ENCODE data around the gene P2RX1.

Gene P2RX1

DNA sequence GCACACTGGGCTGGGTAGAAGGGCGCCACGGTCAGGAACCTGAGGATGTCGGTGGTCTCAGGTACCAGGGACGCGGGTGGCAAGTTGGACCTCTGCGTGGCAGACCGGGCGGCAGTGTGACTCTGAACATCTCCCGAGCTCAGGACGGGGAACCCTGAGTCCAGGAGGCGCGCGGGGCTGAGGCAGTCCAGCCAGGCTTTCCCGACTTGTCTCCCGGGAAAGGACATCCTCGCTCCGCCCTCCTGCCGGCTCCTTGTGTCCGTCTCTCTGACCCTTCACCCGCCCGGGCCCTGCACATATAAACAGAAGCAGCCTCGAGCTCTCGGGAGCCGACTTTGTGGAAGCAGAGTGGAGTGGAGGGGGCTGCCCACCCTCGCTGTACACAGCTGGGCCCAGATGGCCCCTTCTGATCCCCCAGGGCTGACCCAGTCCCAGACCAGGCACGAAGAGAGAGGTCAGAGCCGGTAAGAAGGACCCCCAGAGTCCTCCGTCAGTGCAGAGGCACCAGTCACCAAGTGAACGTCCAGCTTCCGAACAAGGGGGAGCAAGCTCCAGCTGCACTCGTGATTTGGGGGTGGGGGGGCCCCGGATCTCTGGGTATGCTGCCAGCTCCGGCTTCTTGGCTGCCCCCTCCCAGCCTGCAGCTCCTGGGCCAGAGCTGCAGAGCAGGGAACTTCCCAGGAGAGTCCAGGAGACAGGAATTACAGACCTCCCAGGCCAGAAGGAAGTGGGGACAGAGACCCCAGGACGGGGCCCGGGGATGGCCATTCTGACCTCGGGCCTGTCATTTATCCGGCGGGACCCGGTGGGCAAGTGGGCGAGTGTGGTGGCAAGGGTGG, 8.5 kb upstream of the P2RX1 start:
- no peak for DNase-seq (ENCODE audit: low spot score)

DNA sequence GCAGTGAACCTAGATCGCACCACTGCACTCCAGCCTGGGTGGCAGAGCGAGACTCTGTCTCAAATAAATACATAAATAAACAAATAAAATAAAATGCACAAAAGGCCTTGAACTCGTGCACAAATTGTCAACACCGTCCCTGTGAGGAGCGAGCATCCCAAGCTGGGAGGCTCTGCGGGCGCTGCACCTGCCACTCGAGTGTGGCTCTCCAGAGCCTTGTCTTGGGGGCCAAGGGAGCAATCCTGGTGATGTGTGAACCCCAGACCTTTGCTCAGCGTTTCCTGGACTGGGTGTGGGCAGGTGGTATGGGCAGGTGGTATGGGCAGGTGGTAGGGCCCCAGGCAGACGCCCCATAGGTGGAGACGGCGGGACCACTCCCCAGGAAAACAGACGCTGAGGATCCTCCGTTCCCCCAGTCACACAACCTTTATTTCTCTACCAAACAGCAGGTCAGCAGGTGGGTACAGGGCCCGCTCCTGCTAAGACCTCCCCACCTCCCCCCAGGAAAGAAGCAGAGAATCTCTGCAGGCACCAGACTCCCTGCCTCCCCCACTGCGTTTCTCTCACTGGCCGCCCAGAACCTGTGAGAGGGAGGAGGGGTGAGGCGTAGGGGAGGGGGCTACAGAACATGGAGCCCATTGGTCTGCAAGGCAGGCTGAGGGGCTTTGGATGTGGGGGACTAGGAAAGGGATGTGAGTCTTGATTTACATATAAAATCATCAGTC, 7.4 kb upstream of the P2RX1 start:
- no peak for DNase-seq (ENCODE audit: low spot score)

DNA sequence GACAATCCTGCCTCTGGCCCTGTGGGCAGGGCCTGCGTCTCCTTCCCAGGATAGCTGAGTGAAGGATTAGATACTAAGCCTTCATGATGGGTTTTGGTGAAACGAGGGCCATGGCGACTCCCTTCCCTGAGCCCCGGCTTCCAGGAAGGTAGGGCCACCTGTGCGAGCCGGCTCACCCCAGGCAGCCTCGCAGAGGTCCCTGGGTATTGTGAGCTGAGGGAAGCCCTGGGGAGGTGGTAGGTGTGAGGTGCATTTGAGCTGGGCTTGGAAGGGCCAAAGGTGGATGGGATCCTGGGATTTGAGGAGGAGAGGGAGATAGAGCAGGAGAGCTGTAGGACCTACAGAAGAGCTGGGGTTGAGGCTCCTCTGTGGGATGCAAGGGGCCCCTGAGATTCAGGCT, 6.5 kb upstream of the P2RX1 start:
- no peak for DNase-seq (ENCODE audit: low spot score)

DNA sequence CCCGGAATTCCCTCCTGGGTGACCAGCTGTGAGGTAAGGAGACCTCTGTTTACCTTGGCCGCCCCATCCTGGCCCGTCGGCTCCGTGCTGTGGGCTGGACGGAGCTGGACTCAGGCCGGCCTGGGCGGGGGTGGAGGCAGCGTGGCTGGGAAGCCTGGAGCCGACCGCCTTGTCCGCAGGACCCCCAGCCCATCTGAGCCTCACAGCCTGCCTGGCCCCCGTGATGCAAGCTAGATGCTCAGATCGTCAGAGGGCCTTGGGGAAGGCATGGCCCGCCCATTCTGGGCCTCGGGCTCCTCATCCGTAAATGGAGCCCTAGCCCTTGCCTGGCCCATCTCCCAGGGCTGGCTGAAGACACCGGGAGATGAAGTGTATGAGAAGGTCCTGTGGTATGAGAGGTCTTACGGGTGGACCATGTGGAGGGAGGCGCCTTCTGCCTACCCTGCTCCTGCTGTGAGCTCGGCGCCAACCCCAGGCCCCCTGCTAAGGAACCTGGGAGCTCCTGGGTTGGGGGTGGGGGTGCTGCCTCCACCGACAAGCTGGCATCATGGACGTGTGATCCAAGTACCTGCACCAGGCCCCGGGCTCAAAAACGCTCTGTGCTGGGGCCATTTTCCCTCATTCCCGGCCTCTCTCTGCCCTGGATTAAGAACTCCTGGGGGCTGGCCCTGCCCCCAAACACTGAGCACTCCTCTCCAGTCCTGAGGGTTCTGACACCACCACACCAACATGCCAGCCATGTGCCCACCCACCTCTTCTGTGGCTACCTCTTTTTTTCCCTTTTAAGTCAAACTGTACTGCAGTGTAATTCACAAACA, 5.4 kb upstream of the P2RX1 start:
- no peak for DNase-seq (ENCODE audit: low spot score)

DNA sequence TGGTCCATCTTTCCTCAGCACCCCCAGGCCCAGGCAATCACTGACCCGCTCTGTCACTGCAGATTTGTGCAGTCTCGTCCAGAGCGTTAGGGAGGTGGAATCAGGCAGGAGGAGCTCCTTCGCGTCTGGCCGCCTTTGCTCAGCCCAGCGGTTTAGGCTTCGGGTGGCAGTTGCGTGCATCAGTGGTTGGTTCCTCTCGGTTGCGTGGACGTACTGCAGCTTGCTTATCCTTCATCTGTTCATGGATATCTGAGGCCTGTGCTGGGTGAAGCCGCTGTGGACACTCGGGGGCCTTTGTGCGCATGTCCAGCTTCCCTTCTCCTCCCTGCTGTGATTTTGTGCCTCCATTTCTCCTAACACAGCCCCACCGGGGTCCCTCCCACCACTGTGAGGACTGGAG, 4.7 kb upstream of the P2RX1 start:
- no peak for DNase-seq (ENCODE audit: low spot score)

DNA sequence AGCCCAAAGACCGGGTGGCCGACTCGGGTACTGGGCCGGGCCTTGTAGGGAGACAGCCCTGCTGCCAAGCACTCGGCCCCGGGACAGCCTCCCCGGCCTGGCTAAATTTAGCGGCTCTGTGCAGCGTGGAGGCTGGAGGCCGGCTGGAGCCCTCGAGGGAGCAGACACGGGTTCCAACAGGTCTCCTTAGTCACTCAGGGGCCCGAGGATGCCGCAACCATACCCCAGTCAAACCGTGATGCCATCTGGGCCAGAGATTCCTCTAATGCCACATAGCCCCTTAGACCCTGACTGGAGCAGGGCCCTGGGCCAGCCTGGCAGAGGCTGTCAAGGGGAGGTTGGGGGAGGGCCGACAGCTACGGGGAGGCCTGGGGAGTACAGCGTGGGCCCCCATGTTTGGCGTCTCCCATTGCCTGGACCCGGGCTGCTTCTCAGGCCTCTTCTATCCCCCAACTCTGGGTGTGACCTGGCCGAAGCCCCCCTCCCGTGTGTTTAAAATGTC, 2.9 kb upstream of the P2RX1 start:
- no peak for DNase-seq (ENCODE audit: low spot score)

DNA sequence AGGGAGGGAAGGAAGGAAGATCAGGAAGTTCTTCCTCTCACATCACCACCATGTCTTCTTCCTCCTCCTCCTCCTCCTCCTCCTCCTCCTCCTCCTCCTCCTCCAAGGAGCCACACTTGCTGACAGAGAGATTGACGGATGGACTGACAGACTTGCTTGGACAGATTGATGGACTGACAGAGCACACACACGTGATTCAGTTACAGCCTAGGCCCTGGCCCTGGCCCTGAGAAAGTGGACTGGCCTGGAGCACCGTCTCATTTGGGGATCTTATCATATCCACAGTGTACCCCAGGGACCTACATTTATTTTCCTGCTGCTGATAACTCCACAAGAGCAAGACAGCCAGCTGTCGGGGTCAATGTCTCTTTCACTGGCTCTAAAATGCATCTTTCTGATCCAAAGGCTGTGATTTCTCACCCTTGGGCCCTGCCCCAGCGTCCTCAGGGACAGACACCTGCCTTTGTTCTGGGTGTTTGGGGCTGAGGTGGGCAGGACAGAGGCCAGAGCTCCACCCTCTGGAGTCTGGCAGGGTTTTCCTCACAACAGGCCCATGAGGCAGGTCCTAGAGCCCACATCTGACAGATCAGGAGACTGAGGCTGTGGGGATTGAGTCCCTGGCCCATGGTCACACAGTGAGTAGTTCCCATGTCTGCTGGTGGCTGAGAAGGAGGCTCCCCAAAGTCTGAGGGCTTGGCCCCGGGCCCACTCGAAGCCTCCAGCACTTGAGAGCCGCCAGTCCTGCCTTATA, 2.3 kb upstream of the P2RX1 start:
- DNase-seq (ENCODE audit: low spot score) = no peak

DNA sequence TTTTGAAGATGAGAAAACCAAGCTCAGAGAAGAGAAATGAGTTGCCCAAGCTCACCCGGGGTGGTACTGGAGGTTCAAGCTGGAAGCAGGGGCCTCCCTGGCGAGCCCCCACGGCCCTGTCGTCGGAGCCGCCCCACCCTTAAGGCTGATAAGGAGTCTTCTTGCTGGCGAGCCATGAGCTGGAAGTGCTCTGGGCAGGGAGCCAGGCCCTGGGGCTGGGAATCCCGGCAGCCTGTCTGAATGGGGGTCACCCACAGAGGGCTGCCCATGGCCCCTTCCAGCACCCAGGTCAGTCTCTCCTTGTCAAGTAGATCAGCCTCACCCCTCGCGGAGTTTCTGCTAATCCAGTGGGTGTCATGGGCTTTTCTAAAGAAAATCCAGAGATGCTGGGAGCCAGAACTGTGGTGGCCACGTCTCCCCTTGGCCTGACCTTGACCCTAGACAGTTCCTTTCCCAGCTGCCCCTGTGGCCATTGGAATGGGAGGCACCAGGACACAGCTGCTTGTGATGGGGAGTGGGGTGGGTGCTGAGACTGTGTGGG, 1.2 kb upstream of the P2RX1 start:
- DNase-seq (ENCODE audit: low spot score) = peak; percentile 27

DNA sequence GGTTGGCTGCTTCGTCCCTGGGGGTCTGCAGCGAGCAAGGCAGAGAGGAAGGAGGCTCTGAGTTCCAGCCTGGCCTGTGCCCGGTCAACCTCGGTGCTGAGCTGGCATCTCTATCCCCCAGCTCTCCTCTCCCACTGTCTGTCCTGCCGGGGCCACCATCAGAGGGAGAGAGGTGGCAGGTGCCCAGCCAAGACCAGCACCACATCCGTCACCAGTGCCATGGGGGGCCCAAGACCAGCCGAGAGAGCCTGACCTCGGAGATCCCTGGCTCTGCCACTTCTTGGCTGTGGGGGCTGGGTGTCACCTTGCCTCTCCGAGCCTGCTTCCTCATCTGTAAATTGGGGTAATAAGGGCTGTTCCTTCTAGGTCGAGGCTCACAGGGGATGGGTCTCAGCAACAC, 560 bp upstream of the P2RX1 start:
- DNase-seq (ENCODE audit: low spot score) = no peak

DNA sequence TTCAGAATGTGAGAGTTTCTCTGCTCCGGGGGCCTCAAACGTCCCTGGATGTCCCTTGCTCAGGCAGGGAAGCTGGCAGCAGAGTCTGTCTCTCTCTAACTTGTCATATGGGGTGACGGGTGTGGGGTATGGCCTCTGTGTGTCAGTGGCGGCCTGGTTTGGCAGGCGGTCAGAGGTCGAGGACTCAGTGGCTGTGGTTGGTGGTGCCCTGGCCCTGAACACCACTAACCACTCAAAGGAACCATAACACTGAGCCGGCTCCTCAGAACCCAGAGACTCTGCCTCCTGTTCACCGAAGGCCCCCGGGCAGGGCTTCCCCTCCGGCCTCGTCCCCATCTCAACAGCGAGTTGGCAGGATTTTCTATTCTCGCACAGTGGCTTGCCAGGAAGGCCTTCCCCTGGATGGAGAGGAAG, 677 bp downstream of the P2RX1 start:
- no peak for DNase-seq (ENCODE audit: low spot score)

DNA sequence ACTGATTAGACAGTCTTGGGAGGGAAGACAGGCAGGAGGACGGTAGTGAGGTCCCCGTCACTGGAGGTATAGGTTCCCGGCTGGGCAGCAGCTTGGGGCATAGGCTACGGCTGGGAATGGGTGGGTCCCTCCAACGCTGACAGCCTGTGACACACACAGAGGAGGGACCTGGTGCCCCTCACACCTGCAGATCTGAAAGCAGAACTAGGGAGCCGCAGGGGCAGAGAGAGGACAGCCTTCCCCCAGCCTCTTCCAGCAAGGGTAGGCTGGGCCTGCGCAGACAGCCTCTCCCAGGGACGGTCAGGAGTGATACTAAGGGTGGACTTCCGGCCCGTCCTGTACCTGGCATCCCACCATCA, 2.0 kb downstream of the P2RX1 start:
- no peak for DNase-seq (ENCODE audit: low spot score)

DNA sequence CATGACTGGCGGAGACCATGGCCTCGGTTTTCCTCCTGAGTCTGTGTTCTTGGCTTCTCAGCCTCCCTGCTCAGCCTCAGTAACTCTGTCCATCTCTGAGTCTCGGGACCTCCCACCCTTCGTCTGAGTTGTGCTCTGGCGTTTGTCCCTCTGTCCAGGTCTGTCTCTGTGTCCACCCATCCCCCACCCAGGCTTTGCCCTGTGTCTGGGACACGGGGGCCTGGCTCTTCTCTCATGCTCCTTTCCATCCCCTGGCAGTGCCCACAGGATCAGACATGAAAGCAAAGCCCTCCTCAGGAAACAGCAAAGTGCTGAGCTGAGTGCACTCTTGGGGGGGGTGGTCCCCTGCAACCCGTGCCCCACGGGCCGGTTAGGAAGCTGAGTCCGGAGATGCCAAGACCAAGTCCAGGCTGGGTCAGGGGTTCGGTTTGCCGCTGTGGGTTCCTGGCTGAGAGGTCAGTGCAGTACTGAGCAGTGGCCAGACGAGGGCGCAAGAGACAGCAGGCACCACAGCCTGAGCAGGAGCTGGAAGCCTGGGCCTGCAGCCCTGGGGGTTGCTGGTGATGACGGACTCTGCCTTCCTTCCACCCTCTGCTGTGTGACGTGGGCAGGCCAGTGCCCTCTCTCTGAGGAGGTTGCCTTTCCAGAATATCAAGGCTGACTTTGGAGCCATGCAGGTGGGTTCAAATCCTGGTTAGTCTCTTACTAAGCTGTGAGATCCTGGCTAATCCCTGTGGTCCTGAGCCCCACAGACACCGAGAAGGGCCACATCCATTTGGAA, 2.5 kb downstream of the P2RX1 start:
- peak; percentile 93 for DNase-seq (ENCODE audit: low spot score)

DNA sequence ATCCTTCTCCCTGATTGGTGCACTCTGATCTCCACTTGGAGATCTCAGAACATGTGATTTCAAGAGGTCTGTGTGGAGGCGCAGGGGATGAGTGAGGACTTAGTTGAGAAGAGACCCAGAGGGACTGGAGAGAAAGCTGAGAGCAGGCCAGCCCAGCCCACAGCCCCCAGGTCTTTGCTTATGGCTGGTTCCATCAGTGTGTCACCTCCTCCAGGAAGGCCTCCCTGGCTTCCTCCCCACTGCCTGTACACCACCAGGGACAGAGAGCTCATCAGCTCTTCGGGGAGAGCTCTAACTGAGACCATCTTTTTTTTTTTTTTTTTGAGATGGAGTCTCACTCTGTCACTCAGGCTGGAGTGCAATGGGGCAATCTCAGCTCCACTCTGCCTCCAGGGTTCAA, 3.4 kb downstream of the P2RX1 start:
- no peak for DNase-seq (ENCODE audit: low spot score)

DNA sequence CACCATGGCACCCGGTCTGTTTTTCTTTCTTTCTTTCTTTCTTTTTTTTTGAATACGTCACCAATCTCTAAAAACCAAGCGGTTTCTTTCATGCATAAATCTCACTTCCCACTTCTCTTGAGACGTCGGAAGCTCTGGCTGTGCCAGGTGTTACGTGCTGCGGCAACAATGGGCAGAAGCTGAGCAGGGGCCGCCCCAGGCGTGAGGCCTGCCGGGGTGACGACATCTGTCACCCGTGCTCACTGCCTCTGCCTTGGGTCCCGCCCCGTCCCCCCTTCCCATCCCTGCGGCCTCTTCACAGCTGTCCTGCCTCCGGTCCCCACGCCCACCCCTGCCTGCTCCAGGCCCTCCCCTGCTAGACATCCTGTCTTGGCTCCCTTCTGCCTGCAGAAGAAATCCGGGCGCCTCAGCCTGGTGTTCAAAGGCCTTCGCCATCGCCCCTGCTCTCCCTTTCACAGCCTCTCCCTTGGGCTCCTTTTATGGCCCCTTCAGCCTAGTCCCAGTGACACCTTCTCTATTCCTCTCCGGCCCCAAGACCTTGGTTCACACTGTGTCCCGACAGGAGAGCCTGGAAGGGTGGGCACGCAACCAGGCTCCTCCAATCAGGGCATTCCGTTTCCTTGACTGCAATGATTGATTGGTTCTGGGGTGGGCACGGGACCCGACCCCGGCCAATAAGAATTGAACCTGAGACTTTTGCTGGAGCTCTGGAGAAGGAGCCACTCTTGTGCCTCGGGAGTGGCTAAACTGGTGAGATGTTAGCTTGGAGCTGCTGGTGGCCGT, 4.8 kb downstream of the P2RX1 start:
- no peak for DNase-seq (ENCODE audit: low spot score)

DNA sequence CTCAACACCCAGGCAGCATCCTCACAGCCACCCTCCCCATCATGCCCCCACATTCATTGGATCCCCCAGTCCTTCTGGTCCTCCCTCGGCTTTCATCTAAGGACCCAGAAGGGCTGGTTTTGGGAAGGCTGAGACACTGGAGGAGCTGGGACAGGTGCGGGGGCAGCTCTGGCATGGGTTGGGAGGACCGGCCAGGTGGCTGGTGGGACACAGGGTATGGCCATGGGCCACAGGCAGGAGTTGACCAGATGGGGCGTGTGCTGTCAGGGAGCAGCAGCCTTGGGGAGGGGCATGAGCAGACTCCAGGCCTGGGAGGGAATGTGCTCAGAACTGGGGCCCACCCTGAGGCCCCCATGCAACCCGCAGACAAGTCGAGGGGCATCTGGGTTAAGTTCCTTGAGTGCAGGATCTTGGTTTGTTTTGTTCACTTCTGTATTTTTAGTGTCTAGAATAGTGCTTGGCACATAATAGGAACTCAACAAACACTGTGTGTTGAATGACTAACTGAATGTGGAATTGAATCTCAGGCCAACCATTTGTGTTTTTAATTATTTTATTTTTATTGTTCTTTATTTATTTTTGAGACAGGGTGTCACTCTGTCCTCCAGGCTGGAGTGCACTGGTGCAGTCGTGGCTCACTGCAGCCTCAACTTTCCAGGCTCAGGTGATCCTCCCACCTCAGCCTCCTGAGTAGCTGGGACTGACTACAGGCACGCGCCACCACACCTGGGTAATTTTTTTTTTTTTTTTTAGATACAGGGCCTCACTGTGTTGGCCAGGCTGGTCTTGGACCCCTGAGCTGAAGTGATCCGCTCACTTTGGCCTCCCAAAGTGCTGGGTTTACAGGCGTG, 5.6 kb downstream of the P2RX1 start:
- DNase-seq (ENCODE audit: low spot score) = no peak

DNA sequence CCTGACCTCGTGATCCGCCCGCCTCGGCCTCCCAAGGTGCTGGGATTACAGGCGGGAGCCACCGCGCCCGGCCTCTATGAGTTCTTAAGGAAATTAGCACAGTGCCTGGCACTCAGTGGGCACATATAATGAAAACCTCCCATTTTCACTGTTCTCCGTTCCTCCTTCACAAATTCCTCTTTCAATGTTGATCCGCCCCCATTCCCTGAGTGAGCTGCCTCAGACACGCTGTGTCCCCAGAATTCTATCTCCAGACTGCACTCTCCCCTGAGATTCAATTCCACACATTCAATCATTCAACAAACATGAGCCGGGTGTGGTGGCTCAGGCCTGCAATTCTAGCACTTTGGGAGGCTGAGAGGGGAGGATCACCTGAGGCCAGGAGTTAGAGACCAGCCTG, 7.0 kb downstream of the P2RX1 start:
- DNase-seq (ENCODE audit: low spot score) = no peak

DNA sequence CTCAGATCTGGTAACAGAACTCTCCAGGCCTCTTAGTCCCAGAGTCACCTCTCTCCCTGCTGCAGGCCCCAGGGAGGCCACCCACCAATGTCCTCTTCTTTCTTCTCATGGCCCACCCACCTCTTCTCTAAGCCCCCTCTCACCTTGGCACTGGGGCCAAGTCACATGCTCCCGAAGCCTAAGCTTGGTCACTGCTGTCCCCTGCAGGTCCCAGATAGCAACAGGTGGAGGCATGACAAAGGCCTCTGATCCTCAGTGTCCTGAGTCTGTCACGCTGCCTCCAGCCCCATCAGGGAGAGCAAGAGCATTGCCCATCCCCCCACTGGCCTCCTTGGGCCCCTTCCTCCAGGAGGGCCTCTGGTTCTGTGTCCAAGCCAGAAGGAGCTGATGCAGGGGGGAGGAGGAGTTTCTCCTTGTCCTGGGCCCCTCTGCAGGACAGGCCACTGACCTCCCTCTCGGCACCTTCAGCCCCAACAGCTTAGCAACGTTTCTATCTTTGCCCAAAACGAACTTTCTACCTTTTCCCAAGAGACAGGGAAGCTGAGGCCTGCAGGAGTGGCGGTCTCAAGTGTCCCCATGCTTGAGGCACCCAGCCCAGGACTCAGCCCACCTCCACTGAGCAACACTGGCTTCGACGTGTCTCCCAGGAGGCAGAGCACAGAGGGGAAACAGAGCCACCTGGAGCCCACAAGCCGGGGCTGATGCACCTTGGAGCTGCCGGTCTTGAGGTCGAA, 8.6 kb downstream of the P2RX1 start:
- no peak for DNase-seq (ENCODE audit: low spot score)

DNA sequence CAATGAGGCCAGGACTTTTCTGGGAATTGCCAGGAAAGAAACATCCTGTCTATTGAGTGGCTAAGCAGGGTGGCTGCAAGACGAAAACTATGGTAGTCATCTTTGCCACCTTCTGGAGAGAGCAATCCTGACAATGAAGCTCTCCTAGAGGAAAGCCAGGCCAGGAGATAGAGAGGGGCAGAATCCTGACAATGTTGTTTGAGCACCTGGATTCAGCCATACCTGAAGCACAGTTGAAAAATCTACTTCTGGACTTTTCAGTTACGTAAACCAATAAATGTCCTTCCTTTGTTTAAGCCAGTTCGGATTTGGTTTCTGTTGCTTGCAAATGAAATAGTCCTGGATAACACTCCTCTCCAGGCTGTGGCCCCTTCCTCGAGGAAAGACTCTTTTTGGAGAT, 9.4 kb downstream of the P2RX1 start:
- no peak for DNase-seq (ENCODE audit: low spot score)
